Measurements from ENCODE around the gene ONECUT3. TPM values are rescaled to one million over a fixed set of nuclear protein-coding genes. Genes with fewer than 3 reads are reported as not detected.

The ONECUT3 gene
- total RNA-seq, 1 experiment from 2014 or later, result 0.04 TPM

DNA sequence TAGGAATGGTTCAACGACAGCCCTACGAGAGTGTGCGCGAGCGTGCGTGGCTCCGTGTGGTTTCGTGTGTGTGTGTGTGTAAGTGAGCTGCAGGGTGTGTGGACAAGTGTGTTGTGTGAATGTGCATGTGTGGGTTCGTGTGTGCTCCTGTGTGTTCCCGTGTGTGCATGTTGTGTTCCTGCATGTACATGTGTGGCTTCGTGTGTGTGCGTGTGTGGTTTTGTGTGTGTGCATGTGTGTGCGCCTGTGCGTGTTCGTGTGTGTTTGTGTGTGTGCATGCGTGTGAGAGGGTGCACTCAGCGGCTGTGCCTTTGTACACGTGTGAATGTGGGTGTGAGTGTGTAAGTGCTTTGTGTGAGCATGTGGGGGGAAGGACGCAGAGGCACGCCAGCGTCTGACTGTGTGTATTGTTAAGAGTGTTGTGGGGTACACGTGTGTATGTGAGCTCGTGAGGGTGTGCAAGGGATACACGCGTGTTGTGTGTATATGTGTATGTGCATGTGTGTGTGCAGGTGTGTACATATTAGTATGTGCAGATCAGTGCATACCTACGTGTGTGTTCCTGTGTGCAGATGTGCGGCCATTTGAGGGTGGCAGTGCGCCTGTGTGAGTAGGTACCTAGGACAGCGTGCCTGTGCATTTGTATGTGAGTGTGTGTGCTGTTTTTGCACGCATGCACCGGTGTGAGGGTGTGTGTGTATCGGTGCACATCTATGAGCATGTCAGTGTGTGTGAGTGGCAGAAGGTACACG lies 24.3 kb upstream of the ONECUT3 start (continued):
- TF ChIP-seq, protein P1, sequence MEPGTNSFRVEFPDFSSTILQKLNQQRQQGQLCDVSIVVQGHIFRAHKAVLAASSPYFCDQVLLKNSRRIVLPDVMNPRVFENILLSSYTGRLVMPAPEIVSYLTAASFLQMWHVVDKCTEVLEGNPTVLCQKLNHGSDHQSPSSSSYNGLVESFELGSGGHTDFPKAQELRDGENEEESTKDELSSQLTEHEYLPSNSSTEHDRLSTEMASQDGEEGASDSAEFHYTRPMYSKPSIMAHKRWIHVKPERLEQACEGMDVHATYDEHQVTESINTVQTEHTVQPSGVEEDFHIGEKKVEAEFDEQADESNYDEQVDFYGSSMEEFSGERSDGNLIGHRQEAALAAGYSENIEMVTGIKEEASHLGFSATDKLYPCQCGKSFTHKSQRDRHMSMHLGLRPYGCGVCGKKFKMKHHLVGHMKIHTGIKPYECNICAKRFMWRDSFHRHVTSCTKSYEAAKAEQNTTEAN (CRISPR knock-in tag; IDR thresholded peaks at IDR 0.05), result no peak
- TF ChIP-seq, protein P2, sequence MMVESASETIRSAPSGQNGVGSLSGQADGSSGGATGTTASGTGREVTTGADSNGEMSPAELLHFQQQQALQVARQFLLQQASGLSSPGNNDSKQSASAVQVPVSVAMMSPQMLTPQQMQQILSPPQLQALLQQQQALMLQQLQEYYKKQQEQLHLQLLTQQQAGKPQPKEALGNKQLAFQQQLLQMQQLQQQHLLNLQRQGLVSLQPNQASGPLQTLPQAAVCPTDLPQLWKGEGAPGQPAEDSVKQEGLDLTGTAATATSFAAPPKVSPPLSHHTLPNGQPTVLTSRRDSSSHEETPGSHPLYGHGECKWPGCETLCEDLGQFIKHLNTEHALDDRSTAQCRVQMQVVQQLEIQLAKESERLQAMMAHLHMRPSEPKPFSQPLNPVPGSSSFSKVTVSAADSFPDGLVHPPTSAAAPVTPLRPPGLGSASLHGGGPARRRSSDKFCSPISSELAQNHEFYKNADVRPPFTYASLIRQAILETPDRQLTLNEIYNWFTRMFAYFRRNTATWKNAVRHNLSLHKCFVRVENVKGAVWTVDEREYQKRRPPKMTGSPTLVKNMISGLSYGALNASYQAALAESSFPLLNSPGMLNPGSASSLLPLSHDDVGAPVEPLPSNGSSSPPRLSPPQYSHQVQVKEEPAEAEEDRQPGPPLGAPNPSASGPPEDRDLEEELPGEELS (CRISPR knock-in tag; IDR thresholded peaks at IDR 0.05), result no peak
- TF ChIP-seq ZNF532 (CRISPR knock-in tag; IDR thresholded peaks at IDR 0.05; ENCODE audit: borderline replicate concordance), result no peak

GRCh38 chr19:1729568-1729925 lies 23.8 kb upstream of the ONECUT3 start:
- no peak overlapping the region for H3K27ac Mint-ChIP-seq
- CTCF ChIA-PET, result no interaction called here
- H3K4me3 Mint-ChIP-seq, result no peak overlapping the region
- H3K4me1 Mint-ChIP-seq, result peaks cover 4% of the 10 kb centered on the region
- POLR2A ChIA-PET, result no interaction called here
- H3K9me3 Mint-ChIP-seq, result no peaks in the 10 kb centered on the region
- H3K36me3 Mint-ChIP-seq, result no peaks in the 10 kb centered on the region
- ATAC-seq (no peak), DNase-seq (ENCODE audit: low spot score) (no peak)
- peaks cover 74% of the 10 kb centered on the region for H3K27me3 Mint-ChIP-seq (ENCODE audit: low read depth)
- TF ChIP-seq, protein P3, sequence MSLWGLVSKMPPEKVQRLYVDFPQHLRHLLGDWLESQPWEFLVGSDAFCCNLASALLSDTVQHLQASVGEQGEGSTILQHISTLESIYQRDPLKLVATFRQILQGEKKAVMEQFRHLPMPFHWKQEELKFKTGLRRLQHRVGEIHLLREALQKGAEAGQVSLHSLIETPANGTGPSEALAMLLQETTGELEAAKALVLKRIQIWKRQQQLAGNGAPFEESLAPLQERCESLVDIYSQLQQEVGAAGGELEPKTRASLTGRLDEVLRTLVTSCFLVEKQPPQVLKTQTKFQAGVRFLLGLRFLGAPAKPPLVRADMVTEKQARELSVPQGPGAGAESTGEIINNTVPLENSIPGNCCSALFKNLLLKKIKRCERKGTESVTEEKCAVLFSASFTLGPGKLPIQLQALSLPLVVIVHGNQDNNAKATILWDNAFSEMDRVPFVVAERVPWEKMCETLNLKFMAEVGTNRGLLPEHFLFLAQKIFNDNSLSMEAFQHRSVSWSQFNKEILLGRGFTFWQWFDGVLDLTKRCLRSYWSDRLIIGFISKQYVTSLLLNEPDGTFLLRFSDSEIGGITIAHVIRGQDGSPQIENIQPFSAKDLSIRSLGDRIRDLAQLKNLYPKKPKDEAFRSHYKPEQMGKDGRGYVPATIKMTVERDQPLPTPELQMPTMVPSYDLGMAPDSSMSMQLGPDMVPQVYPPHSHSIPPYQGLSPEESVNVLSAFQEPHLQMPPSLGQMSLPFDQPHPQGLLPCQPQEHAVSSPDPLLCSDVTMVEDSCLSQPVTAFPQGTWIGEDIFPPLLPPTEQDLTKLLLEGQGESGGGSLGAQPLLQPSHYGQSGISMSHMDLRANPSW (CRISPR knock-in tag; conservative IDR thresholded peaks at IDR 0.05; ENCODE audit: low read depth), result no peak
- TF ChIP-seq ATF1 (CRISPR knock-in tag; IDR thresholded peaks at IDR 0.05) (no peak), CTCF (IDR thresholded peaks at IDR 0.05) (no peak), NFYB (CRISPR knock-in tag; conservative IDR thresholded peaks at IDR 0.05; ENCODE audit: low read depth) (no peak), FOXJ3 (CRISPR knock-in tag; IDR thresholded peaks at IDR 0.05; ENCODE audit: borderline replicate concordance) (no peak), ZNF138 (CRISPR knock-in tag; conservative IDR thresholded peaks at IDR 0.05) (no peak), EMX1 (CRISPR knock-in tag; IDR thresholded peaks at IDR 0.05) (no peak), ZNF121 (CRISPR knock-in tag; IDR thresholded peaks at IDR 0.05) (no peak), FOXP1 (CRISPR knock-in tag; IDR thresholded peaks at IDR 0.05; ENCODE audit: borderline replicate concordance) (no peak), ZNF423 (CRISPR knock-in tag; IDR thresholded peaks at IDR 0.05) (no peak), MYBL2 (CRISPR knock-in tag; IDR thresholded peaks at IDR 0.05) (no peak), SMAD3 (CRISPR knock-in tag; IDR thresholded peaks at IDR 0.05; ENCODE audit: borderline replicate concordance) (no peak)
- TF ChIP-seq, protein P1 (CRISPR knock-in tag; IDR thresholded peaks at IDR 0.05), result no peak
- TF ChIP-seq, protein P4, sequence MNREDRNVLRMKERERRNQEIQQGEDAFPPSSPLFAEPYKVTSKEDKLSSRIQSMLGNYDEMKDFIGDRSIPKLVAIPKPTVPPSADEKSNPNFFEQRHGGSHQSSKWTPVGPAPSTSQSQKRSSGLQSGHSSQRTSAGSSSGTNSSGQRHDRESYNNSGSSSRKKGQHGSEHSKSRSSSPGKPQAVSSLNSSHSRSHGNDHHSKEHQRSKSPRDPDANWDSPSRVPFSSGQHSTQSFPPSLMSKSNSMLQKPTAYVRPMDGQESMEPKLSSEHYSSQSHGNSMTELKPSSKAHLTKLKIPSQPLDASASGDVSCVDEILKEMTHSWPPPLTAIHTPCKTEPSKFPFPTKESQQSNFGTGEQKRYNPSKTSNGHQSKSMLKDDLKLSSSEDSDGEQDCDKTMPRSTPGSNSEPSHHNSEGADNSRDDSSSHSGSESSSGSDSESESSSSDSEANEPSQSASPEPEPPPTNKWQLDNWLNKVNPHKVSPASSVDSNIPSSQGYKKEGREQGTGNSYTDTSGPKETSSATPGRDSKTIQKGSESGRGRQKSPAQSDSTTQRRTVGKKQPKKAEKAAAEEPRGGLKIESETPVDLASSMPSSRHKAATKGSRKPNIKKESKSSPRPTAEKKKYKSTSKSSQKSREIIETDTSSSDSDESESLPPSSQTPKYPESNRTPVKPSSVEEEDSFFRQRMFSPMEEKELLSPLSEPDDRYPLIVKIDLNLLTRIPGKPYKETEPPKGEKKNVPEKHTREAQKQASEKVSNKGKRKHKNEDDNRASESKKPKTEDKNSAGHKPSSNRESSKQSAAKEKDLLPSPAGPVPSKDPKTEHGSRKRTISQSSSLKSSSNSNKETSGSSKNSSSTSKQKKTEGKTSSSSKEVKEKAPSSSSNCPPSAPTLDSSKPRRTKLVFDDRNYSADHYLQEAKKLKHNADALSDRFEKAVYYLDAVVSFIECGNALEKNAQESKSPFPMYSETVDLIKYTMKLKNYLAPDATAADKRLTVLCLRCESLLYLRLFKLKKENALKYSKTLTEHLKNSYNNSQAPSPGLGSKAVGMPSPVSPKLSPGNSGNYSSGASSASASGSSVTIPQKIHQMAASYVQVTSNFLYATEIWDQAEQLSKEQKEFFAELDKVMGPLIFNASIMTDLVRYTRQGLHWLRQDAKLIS (CRISPR knock-in tag; IDR thresholded peaks at IDR 0.05; ENCODE audit: borderline replicate concordance), result no peak

All from WTC11 (cell line).